Measurements from ENCODE around the gene CD74.
A peak's percentile ranks its signal among the peaks of the same experiment; 100 is the strongest.
"Not testable (repeated sequence)": the region's sequence is repeated elsewhere in the genome, so short reads cannot be mapped to it uniquely, and the experiment has no call there.

The CD74 gene

GRCh38 chr5:150412319-150413175, at the start of gene CD74:
CD74 (minus strand) TSS chr5:150412910; CDS start chr5:150412749, 161 bp downstream.
- DNase-seq: peak; percentile 93

GRCh38 chr5:150461231-150461630, 48.5 kb upstream of the CD74 start:
- no peak for DNase-seq

GRCh38 chr5:150460781-150461180, 48.1 kb upstream of the CD74 start:
- DNase-seq: no peak

- peak; percentile 91 for DNase-seq
Measured at GRCh38 chr5:150458802-150459557, 46.3 kb upstream of the CD74 start.

- DNase-seq: no peak
Measured at GRCh38 chr5:150457562-150458240, 45.0 kb upstream of the CD74 start.

- no peak for DNase-seq
Measured at GRCh38 chr5:150457121-150457520, 44.4 kb upstream of the CD74 start.

GRCh38 chr5:150454492-150455229, 42.0 kb upstream of the CD74 start:
- DNase-seq: no peak

GRCh38 chr5:150454027-150454426, 41.3 kb upstream of the CD74 start:
- not testable (repeated sequence) for DNase-seq

- no peak for DNase-seq
Measured at GRCh38 chr5:150452914-150453313, 40.2 kb upstream of the CD74 start.

GRCh38 chr5:150451594-150451993, 38.9 kb upstream of the CD74 start:
- DNase-seq: no peak

- DNase-seq: peak; percentile 96
Measured at GRCh38 chr5:150449517-150450339, 37.0 kb upstream of the CD74 start, which contains the start of gene RPS14. RPS14 (minus strand) TSS chr5:150449739; CDS start chr5:150447733, 2,006 bp downstream.

GRCh38 chr5:150448952-150449516, 36.3 kb upstream of the CD74 start:
- no peak for DNase-seq

- no peak for DNase-seq
Measured at GRCh38 chr5:150448334-150448733, 35.6 kb upstream of the CD74 start.

GRCh38 chr5:150447188-150447587, 34.5 kb upstream of the CD74 start:
- no peak for DNase-seq

- no peak for DNase-seq
Measured at GRCh38 chr5:150446583-150446982, 33.9 kb upstream of the CD74 start.

- no peak for DNase-seq
Measured at GRCh38 chr5:150446088-150446487, 33.4 kb upstream of the CD74 start.

- DNase-seq: no peak
Measured at GRCh38 chr5:150444770-150445169, 32.1 kb upstream of the CD74 start.

- DNase-seq: no peak
Measured at GRCh38 chr5:150443242-150444075, 30.7 kb upstream of the CD74 start.

GRCh38 chr5:150442699-150443080, 30.0 kb upstream of the CD74 start:
- DNase-seq: no peak
